Stimulated activated CD4-positive, alpha-beta T cell treated with anti-CD3 and anti-CD28 coated beads, Interleukin-12 subunit alpha, Interleukin-12 subunit beta, amount 100 ng/mL, for 24 hours (primary cell): Measurements from ENCODE around the gene SOX8.

Source experiments
- DNase-seq, 2 experiments: peaks; one replicate each; pipeline ENCODE4 v3.0.0-alpha.2; 2020; ENCODE audit warnings: low read depth in 2 of 2

Gene SOX8

GRCh38 chr16:1006781-1007180 lies 25.2 kb downstream of the SOX8 start:
- DNase-seq, result no peak

GRCh38 chr16:1007284-1007850 lies 25.8 kb downstream of the SOX8 start:
- no peak for DNase-seq

GRCh38 chr16:1008085-1008484 lies 26.5 kb downstream of the SOX8 start:
- no peak for DNase-seq

- DNase-seq, result no peak
Measured at GRCh38 chr16:1009358-1010150, 28.0 kb downstream of the SOX8 start.

- DNase-seq, result no peak
Measured at GRCh38 chr16:1010251-1010650, 28.7 kb downstream of the SOX8 start.

- DNase-seq, result no peak
Measured at GRCh38 chr16:1010815-1011214, 29.2 kb downstream of the SOX8 start.

- no peak for DNase-seq
Measured at GRCh38 chr16:1011316-1012082, 29.9 kb downstream of the SOX8 start.

GRCh38 chr16:1012135-1012534 lies 30.6 kb downstream of the SOX8 start:
- DNase-seq, result no peak

GRCh38 chr16:1012722-1013592 lies 31.4 kb downstream of the SOX8 start:
- DNase-seq, result no peak

GRCh38 chr16:1013593-1013900 lies 32.0 kb downstream of the SOX8 start:
- DNase-seq, result no peak

GRCh38 chr16:1014221-1014620 lies 32.7 kb downstream of the SOX8 start:
- no peak for DNase-seq

- DNase-seq, result no peak
Measured at GRCh38 chr16:1014771-1015495, 33.4 kb downstream of the SOX8 start.

GRCh38 chr16:1018447-1019198 lies 37.1 kb downstream of the SOX8 start:
- DNase-seq, result no peak

- no peak for DNase-seq
Measured at GRCh38 chr16:1019231-1020090, 37.9 kb downstream of the SOX8 start.

- no peak for DNase-seq
Measured at GRCh38 chr16:1020091-1020399, 38.5 kb downstream of the SOX8 start.

GRCh38 chr16:1020591-1020990 lies 39.0 kb downstream of the SOX8 start:
- no peak for DNase-seq

- DNase-seq, result no peak
Measured at GRCh38 chr16:1021553-1022160, 40.1 kb downstream of the SOX8 start.

GRCh38 chr16:1022466-1022865 lies 40.9 kb downstream of the SOX8 start:
- DNase-seq, result no peak

GRCh38 chr16:1024138-1024537 lies 42.6 kb downstream of the SOX8 start:
- DNase-seq, result no peak
